ENCODE measurements around the gene IBA57.

The IBA57 gene

DNA sequence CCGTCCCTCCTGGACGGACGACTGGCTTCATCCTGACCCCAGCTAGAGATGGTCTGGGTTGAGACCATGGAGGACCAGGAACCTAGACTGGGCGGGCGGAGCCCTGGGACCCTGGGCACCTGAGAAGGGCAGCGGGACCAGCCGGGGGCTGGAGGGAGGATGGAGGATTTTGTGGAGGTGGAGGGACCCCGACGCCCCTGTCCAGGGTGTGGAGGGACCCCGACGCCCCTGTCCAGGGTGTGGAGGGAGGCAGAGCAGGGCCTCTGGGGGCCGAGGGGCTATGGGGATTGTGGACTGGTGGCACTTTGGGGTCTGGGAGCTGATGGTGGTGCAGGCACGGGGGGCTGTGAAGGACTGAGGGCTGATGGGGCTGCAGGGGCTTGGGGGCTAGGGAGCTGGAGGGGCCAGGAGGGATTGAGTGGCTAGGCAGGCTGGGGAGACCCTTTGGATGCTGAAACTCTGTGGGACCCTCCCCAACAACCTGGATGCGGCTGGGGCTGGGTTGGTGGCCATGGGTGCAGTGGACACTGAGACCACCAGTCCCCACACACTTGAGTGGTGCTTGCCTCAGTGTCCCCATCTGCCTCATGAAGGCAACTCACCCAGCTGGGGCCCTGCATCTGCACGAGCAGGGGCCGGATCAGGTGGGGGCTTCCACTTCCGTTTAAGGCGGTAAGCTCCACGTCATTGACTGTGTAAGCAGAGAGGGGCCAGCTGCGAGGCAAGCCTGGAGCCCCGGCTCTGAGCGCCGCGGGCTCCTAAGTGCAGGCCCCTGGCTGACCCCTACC is 8.5 kb upstream of the IBA57 start:
- DNase-seq (ENCODE audit: low read depth in 2 of 2), result no peak

DNA sequence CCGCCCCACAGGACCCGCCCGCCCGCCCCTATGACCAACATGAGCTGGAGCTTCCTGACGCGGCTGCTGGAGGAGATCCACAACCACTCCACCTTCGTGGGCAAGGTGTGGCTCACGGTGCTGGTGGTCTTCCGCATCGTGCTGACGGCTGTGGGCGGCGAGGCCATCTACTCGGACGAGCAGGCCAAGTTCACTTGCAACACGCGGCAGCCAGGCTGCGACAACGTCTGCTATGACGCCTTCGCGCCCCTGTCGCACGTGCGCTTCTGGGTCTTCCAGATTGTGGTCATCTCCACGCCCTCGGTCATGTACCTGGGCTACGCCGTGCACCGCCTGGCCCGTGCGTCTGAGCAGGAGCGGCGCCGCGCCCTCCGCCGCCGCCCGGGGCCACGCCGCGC is 7.9 kb upstream of the IBA57 start:
- DNase-seq (ENCODE audit: low read depth in 2 of 2), result no peak

DNA sequence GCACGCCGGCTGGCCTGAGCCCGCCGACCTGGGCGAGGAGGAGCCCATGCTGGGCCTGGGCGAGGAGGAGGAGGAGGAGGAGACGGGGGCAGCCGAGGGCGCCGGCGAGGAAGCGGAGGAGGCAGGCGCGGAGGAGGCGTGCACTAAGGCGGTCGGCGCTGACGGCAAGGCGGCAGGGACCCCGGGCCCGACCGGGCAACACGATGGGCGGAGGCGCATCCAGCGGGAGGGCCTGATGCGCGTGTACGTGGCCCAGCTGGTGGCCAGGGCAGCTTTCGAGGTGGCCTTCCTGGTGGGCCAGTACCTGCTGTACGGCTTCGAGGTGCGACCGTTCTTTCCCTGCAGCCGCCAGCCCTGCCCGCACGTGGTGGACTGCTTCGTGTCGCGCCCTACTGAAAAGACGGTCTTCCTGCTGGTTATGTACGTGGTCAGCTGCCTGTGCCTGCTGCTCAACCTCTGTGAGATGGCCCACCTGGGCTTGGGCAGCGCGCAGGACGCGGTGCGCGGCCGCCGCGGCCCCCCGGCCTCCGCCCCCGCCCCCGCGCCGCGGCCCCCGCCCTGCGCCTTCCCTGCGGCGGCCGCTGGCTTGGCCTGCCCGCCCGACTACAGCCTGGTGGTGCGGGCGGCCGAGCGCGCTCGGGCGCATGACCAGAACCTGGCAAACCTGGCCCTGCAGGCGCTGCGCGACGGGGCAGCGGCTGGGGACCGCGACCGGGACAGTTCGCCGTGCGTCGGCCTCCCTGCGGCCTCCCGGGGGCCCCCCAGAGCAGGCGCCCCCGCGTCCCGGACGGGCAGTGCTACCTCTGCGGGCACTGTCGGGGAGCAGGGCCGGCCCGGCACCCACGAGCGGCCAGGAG is 7.2 kb upstream of the IBA57 start:
- no peak for DNase-seq (ENCODE audit: low read depth in 2 of 2)

DNA sequence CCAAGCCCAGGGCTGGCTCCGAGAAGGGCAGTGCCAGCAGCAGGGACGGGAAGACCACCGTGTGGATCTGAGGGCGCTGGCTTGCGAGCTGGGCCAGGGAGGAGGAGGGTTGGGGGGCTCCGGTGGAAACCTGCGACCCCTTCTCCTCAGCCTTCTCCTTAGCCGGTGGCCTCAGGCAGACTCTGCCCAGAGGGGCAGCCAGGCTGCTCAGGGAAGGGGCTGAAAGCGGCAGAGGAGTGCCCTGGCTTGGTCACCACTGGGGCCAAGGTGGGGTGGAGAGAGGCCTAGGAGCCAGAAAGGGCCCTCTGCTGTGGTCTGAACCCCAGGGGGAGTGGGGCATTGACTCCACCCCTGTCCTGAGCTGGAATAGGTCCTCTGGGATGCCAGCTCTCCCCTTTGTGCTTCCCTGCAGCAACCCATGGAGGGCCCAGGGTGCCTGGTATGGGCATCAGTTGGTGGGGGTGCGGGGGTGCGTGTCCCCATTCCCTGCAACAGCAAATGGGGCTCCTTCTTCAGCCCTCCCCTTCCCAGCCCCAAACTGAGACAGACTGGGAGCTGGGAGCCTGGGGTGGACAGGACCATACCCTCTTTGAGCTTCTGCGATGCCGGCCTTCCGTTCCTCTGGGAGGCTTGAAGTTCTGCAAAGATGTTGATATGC is 6.5 kb upstream of the IBA57 start:
- no peak for DNase-seq (ENCODE audit: low read depth in 2 of 2)

DNA sequence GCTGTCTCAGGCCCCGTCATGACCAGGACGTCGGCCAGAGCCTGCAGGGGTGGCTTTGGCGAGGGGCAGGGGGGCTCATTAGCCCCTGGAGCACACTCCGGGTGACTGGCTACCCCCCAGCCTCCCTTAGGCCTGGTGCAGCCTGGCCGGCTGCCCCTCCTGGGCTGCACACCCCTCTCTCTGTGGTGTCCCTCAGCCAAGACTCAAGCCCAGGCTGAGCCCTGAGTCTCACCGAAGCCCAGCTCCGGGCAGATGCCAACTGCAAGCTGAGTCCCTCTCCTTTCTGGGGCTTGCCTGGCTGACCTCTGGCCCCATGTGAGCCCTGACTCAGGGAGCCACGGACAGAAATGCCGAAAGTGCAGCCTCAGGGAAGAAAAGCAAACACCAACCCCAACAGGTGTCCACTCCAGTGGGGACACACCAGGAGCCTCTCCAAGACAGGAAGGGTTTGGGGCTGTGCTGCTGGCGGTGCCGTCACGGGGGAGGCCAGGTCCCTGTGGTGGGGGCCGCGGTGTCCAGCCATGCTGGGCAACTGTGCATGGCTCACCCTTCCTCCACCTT is 5.3 kb upstream of the IBA57 start:
- DNase-seq (ENCODE audit: low read depth in 2 of 2), result no peak

DNA sequence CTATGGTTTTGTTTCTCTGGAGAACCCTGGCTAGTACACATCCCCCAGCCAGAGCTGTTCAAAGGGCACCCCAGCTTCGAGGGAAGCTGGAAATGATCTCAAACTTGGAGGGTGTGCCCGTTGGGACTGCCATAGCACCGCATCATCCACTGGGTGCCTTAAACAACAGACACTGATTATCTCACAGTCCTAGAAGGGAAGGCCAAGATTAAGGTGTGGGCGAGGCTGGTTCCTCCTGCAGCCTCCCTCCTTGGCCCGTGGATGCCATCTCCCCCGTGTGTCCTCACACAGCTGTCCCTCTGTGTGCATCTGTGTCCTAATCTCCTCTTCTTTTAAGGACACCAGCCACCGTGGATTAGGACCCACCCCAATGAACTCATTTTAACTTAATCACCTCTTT is 4.2 kb upstream of the IBA57 start:
- DNase-seq (ENCODE audit: low read depth in 2 of 2), result no peak

DNA sequence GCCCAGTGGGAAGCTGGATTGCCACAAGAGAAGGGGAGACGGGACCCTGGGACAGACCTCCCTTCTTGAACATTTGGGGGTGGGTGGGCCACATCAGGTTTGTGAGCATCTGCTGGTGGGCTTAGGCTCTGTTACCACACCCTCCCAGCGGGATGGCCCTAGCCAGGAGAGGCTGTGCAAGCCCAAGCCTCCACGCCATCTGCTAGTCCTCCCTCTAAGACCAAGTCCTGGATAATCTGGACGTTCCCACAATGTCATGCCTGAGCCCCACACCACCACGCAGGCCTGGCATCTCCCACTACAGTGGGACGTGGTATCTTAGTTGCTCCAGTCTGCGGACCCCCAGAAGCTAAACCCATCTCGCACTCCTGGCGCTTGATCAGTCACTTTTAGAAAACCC is 3.7 kb upstream of the IBA57 start:
- no peak for DNase-seq (ENCODE audit: low read depth in 2 of 2)

DNA sequence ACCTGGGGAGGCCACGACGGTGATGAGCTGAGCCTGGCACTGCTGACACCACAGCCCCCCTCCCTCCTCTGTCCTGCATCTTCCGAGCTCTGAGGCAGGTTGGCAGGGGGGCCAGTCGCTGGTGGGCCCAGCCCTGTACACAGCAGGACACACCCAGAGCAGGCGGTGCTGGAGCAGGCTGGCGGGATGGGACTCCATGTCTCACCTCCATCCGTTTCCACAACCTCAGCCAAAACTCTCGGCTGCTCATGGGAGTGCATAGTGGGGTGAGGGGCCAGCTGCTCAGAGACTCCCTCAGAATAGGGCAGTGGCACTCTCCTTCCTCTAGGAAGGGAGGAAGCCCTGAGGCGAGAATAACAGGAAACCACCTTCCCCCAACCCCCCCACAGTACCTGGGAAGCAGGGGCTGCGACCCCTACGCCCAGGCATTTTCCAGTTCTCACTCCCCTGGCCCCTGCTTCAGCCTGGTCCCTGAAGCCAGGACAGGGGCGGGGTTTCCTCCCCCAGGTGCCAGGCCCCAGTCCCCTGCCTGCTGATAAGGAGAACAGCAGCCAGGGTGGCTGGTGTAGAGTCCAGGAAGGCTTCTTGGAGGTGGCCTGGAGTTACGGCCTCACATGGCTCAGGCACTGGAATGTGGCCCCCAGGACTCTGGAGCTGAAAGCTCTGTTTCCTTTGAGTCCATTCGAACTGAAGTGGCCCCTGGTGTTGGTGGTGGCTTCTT is 3.2 kb upstream of the IBA57 start:
- no peak for DNase-seq (ENCODE audit: low read depth in 2 of 2)

DNA sequence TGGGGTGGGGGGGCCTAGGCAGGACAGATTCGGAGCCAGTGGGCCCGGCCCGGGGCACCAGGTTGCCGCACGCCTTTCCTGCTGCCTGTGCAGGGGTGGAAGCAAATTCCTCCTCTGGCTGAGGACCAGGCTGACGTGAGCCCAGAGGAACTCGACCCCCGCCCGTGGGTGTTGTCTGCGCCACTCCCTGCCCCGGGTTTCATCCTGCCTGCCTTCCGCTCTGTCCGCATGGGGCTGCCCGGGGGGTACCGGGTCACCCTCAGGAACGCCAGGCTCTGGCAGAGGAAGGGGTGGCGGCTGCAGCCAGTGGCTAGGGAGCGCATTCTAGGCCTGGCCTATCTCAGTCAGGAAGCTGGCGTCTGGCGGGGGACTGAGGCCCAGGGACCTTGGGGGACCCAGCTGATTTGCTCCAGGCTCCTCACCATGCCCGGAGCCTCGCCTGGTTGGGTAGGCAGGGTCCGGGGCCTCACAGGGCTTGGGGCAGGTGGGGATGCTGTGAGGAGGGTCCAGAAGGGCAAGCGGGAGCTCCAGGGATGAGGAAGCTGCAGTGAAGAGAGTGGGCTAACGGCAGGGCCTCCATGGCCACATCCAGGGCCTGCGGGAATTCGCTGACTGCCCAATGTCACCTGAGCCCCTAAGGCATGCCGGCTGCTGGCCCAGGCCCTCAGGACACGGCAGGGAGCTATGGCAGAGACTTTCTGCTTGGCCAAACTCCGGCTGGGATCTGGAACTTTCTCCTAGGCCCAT is 2.4 kb upstream of the IBA57 start:
- DNase-seq (ENCODE audit: low read depth in 2 of 2), result no peak

DNA sequence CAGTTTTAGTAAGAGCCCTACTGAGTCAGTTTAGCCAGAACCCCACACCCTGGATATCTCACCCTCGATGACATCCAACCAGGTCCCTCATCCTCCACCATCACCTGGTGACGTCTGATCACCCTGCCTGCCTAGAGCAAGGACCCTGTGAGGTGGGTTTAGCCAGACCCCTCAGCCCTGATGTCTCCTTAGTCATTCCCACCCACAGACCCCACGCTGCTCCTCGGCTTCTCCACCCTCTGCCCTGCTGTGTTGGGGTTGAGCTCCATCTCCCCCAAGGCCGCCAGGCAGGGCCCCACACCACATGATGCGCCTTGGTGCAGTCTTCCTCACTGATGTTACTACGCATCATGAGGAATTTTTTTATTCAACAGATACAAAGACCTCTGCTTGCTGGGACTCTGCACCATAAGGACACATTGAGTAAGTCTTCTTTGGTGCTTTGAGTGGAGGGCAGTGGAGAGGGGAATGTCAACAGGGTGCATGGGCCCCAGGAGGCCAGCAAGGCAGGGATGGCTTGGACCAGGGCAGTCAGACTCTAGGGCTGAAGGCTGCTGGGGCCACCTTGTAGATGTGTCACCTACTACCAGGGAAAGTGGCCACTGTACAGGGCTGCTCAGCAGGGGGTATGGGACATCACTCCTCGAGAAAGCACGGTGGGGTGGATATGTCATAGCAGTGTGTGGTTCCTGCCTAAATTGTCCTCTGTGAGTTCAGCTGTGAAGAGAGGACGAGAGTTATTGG is 1.7 kb upstream of the IBA57 start:
- no peak for DNase-seq (ENCODE audit: low read depth in 2 of 2)

DNA sequence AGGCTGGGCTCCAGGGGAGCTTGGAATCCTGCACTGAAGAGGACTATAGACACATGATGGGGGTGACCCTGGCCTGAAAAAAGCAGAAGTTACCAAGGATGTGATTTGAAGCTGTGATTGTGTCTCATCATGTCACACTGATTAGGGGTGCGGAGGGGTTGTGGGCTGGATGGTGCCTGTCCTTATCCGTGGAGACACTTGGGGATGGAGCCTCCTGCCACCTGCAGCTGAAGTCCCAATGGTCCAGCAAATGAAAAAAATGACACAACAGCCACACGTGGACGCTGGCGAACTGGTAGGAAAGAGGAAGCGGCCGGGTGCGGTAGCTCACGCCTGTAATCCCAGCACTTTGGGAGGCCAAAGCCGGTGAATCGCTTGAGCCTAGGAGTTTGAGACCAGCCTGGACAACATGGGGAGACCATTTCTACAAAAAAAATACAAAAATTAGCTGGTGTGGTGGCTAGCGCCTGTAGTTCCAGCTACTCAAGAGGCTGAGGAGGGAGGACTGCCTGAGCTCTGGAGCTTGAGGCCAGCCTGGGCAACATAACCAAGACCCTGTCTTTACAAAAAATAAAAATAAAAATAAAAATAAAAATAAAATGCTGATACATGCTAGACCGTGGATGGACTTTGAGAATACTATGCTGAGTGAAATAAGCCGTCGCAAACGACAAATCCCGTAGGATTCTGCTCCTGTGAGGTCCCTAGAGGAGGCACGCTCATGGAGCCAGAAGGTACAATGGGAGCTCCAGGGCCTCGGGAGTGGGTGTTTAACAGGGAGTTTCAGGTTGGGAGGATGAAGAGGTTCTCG is 838 bp upstream of the IBA57 start:
- no peak for DNase-seq (ENCODE audit: low read depth in 2 of 2)

DNA sequence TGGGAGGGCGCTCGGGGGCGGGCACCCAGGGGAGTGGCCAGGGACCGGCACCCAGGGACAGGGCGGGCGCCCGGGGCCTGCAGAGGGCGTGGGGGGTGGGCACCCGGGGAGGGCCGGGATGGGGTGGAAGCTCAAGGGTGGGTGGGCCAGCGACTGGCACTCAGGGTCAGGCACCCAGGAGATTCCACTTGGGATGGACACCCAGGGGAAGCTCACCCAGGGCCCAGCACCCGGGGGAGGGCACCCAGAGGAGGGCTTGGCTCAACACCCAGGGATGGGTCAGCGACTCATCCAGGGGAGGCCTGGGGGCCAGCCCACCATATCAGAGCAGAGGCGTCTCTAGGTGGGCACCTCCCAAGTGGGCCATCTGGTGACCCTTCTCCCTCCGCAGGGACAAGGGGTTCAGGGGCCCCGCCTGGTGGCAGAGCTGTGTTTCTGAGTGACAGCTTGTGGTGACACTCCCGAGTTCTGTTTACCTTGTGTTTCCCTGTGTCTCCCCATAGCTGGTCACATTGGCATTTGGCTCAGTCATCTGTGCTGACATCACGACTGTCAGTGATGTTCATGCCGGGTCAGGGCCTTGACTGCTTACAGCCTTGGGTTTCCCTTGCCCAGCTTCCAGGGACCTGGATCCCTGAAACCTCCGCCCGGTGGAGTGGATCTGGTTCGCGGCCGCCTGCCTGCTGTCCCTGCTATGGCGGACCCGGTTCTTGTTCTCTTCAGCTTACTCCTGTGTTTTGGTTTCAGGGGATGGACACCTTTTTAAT is 749 bp downstream of the IBA57 start:
- DNase-seq (ENCODE audit: low read depth in 2 of 2), result peak; percentile 26 to 34

DNA sequence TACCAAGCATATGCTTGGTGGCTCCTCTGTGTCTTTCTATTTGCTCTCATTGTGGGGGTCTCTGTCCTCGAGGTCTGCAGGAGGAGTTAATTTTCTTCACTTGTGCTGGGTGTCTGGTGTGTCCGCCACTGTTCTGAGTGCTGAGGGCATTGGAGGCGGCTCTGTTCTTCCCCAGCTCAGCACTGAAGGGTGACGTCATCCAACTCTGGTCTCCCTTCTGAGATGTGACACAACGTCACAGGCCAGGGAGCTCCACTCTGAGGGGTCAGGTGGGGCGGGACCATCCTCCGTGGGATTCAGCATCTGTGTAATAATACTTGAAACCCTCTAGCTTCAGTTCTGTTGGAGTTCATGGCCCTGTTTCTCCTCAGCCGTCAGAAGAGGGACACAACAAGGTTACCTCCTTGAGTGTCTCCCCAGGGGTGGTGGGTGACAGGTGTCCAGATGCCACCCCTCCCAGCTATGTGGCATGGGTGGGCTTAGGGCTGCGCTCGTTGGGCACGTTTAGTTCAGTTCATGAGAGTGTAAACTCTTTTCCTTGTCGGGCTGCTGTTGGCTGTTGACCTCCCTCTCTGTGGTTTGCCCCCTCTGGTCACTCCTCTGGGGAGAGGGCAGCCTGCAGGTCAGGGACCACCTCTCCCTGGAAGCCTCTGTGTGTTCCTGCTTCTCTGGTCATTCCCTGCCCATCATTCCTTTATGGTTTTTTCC is 3.1 kb downstream of the IBA57 start:
- no peak for DNase-seq (ENCODE audit: low read depth in 2 of 2)

DNA sequence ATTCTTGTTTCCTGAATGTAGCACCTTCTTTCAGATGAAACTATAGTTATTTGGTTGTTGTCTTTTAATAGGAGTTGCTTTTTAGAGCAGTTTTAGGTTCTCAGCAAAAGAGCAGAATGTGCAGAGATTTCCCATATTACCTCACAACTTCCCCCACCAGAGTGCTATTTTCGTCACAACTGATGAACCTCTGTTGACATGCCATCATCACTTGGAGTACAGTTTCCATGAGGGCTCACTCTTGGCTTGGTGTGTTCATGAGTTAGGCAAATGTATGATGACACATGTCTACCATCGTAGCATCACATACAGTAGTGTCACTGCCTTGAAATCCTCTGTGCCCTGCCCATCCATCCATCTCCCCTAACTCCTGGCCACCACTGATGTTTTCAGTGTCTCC is 3.7 kb downstream of the IBA57 start:
- no peak for DNase-seq (ENCODE audit: low read depth in 2 of 2)

DNA sequence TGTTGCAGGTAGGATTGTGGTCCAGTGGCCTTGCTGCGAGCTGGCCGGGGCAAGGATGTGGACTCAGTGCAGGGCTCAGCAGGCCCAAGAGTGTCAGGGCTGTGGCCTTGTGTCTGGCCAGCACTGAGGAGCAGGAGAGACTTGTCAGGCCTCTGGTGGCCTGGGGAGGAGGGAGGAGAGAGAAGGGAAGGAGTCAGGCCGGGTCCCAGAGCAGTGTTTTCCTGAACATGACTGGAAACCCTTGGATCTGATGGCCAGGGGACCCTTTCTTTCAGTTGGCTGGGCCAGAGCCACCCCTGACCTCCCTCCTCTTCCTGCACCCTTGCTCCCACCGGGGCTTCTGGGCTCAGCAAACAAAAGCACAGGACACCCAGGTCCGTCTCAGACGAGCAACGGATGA is 5.1 kb downstream of the IBA57 start:
- no peak for DNase-seq (ENCODE audit: low read depth in 2 of 2)

DNA sequence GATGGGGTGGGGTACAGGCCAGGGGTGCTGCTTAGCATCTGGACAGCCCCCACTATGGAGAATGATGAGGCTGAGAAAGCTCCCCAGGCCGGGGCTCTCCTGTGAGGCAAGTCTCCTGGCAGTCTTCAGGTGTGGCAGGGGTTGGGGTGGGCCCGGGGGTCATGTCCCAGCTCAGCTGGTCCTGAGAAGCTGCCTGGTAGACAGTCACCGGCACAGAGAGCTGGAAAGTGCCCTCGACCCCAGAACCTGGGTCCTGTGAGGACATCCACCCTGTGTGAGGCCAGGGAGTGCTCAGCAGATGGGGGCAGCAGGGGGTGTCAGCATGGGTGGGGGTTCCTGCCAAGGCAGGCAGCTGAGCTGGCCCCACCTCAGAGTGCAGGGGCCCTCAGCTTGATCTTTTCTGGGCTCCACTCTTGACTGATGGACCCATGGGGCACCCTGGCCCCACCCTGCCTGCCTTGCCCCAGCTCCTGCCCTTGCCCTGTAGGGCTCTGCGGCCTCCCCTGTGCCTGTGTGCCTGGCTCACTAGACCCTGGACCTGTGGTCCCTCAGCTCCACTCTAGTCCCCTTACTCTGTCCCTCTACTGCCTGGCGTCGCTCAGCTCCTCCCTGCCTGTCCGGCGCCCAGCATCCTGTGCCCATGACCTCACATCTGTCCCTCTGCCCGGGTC is 5.8 kb downstream of the IBA57 start:
- no peak for DNase-seq (ENCODE audit: low read depth in 2 of 2)

Measured in stimulated activated CD4-positive, alpha-beta T cell treated with anti-CD3 and anti-CD28 coated beads, Interleukin-1b, Interleukin-23, amount 100 ng/mL, for 4 hours (primary cell).